Measurements from ENCODE around the gene DIS3L2. TPM values are rescaled to one million over a fixed set of nuclear protein-coding genes. Genes with fewer than 3 reads are reported as not detected.

Gene DIS3L2
- total and polyA plus RNA-seq, 4 donors: 10.6 to 40.0 (median 21.8) TPM

GRCh38 chr2:232132181-232132580, 170.7 kb downstream of the DIS3L2 start:
- intact Hi-C loops (cut with DNase I): no loop called here
- Histone ChIP-seq H3K4me1 (ENCODE audit: control insufficient read depth in 1 of 2, insufficient read depth in 2 of 2, low read length in 2 of 2) (peaks cover 0 to 6% of the 10 kb centered on the region in 2 donors), H3K4me3 (ENCODE audit: low read length in 2 of 2) (no peak overlapping the region), H3K27me3 (ENCODE audit: control insufficient read depth in 1 of 2, insufficient read depth in 2 of 2, low read length in 1 of 2) (no peaks in the 10 kb centered on the region), H3K27ac (ENCODE audit: low read depth in 1 of 2, low read length in 2 of 2) (no peak overlapping the region), H3K9me3 (ENCODE audit: control insufficient read depth, low read length) (no peaks in the 10 kb centered on the region), H3K36me3 (ENCODE audit: control insufficient read depth in 1 of 2, insufficient read depth in 2 of 2, low read length in 1 of 2) (no peaks in the 10 kb centered on the region)
- WGBS, 2 donors: 93 to 95% methylated on average over 3 of the region's 3 CpGs
- DNase-seq (no peak), ATAC-seq (ENCODE audit: low FRiP score) (no peak)

GRCh38 chr2:232133078-232133477, 171.6 kb downstream of the DIS3L2 start:
- H3K27ac ChIP-seq (ENCODE audit: low read depth in 1 of 2, low read length in 2 of 2): no peak overlapping the region
- 99 to 100% methylated on average over 1 of the region's 1 CpG for WGBS, 2 donors
- intact Hi-C loops (cut with DNase I): no loop called here
- no peaks in the 10 kb centered on the region for H3K9me3 ChIP-seq (ENCODE audit: control insufficient read depth, low read length)
- H3K4me1 ChIP-seq (ENCODE audit: control insufficient read depth in 1 of 2, insufficient read depth in 2 of 2, low read length in 2 of 2): peaks cover 0 to 6% of the 10 kb centered on the region in 2 donors
- no peak for ATAC-seq (ENCODE audit: low FRiP score)
- DNase-seq: no peak
- H3K36me3 ChIP-seq (ENCODE audit: control insufficient read depth in 1 of 2, insufficient read depth in 2 of 2, low read length in 1 of 2): no peaks in the 10 kb centered on the region
- no peaks in the 10 kb centered on the region for H3K27me3 ChIP-seq (ENCODE audit: control insufficient read depth in 1 of 2, insufficient read depth in 2 of 2, low read length in 1 of 2)
- no peak overlapping the region for H3K4me3 ChIP-seq (ENCODE audit: low read length in 2 of 2)

GRCh38 chr2:232134939-232135338, 173.4 kb downstream of the DIS3L2 start:
- no peak overlapping the region for H3K27ac ChIP-seq (ENCODE audit: low read depth in 1 of 2, low read length in 2 of 2)
- intact Hi-C loops (cut with DNase I): no loop called here
- ATAC-seq (ENCODE audit: low FRiP score) (no peak), DNase-seq (no peak)
- no peaks in the 10 kb centered on the region for H3K9me3 ChIP-seq (ENCODE audit: control insufficient read depth, low read length)
- H3K4me3 ChIP-seq (ENCODE audit: low read length in 2 of 2): no peak overlapping the region
- peaks cover 0 to 3% of the 10 kb centered on the region in 2 donors for H3K4me1 ChIP-seq (ENCODE audit: control insufficient read depth in 1 of 2, insufficient read depth in 2 of 2, low read length in 2 of 2)
- 93 to 95% methylated on average over 4 of the region's 4 CpGs for WGBS, 2 donors
- H3K36me3 ChIP-seq (ENCODE audit: control insufficient read depth in 1 of 2, insufficient read depth in 2 of 2, low read length in 1 of 2): no peaks in the 10 kb centered on the region
- no peaks in the 10 kb centered on the region for H3K27me3 ChIP-seq (ENCODE audit: control insufficient read depth in 1 of 2, insufficient read depth in 2 of 2, low read length in 1 of 2)

GRCh38 chr2:232137356-232138147, 176.0 kb downstream of the DIS3L2 start:
- DNase-seq (no peak), ATAC-seq (ENCODE audit: low FRiP score) (no peak)
- H3K9me3 ChIP-seq (ENCODE audit: control insufficient read depth, low read length): no peaks in the 10 kb centered on the region
- WGBS, 2 donors: 81 to 84% methylated on average over 3 of the region's 3 CpGs
- no peaks in the 10 kb centered on the region for H3K36me3 ChIP-seq (ENCODE audit: control insufficient read depth in 1 of 2, insufficient read depth in 2 of 2, low read length in 1 of 2)
- no peak overlapping the region for H3K27ac ChIP-seq (ENCODE audit: low read depth in 1 of 2, low read length in 2 of 2)
- H3K4me3 ChIP-seq (ENCODE audit: low read length in 2 of 2): no peak overlapping the region
- H3K4me1 ChIP-seq (ENCODE audit: control insufficient read depth in 1 of 2, insufficient read depth in 2 of 2, low read length in 2 of 2): no peaks in the 10 kb centered on the region
- intact Hi-C loops (cut with DNase I): no loop called here
- H3K27me3 ChIP-seq (ENCODE audit: control insufficient read depth in 1 of 2, insufficient read depth in 2 of 2, low read length in 1 of 2): no peaks in the 10 kb centered on the region

- no peak for DNase-seq
- intact Hi-C loops (cut with DNase I): no loop called here
- 92 to 98% methylated on average over 5 of the region's 5 CpGs for WGBS, 2 donors
These were observed 176.9 kb downstream of the DIS3L2 start for GRCh38 chr2:232138441-232138840.

GRCh38 chr2:232139171-232139594, 177.7 kb downstream of the DIS3L2 start:
- no peak overlapping the region for H3K4me3 ChIP-seq (ENCODE audit: low read length in 2 of 2)
- no peaks in the 10 kb centered on the region for H3K9me3 ChIP-seq (ENCODE audit: control insufficient read depth, low read length)
- H3K27me3 ChIP-seq (ENCODE audit: control insufficient read depth in 1 of 2, insufficient read depth in 2 of 2, low read length in 1 of 2): no peaks in the 10 kb centered on the region
- no peaks in the 10 kb centered on the region for H3K4me1 ChIP-seq (ENCODE audit: control insufficient read depth in 1 of 2, insufficient read depth in 2 of 2, low read length in 2 of 2)
- intact Hi-C loops (cut with DNase I): no loop called here
- H3K27ac ChIP-seq (ENCODE audit: low read depth in 1 of 2, low read length in 2 of 2): no peak overlapping the region
- ATAC-seq (ENCODE audit: low FRiP score) (no peak), DNase-seq (no peak)
- WGBS, 2 donors: 96 to 99% methylated on average over 4 of the region's 4 CpGs
- H3K36me3 ChIP-seq (ENCODE audit: control insufficient read depth in 1 of 2, insufficient read depth in 2 of 2, low read length in 1 of 2): no peaks in the 10 kb centered on the region

More at GRCh38 chr2:232138441-232138840, 176.9 kb downstream of the DIS3L2 start:
- no peaks in the 10 kb centered on the region for H3K9me3 ChIP-seq (ENCODE audit: control insufficient read depth, low read length)
- no peak overlapping the region for H3K4me3 ChIP-seq (ENCODE audit: low read length in 2 of 2)
- no peaks in the 10 kb centered on the region for H3K36me3 ChIP-seq (ENCODE audit: control insufficient read depth in 1 of 2, insufficient read depth in 2 of 2, low read length in 1 of 2)
- no peaks in the 10 kb centered on the region for H3K27me3 ChIP-seq (ENCODE audit: control insufficient read depth in 1 of 2, insufficient read depth in 2 of 2, low read length in 1 of 2)
- H3K4me1 ChIP-seq (ENCODE audit: control insufficient read depth in 1 of 2, insufficient read depth in 2 of 2, low read length in 2 of 2): no peaks in the 10 kb centered on the region
- no peak overlapping the region for H3K27ac ChIP-seq (ENCODE audit: low read depth in 1 of 2, low read length in 2 of 2)
- ATAC-seq (ENCODE audit: low FRiP score): no peak

- no peaks in the 10 kb centered on the region for H3K27me3 ChIP-seq (ENCODE audit: control insufficient read depth in 1 of 2, insufficient read depth in 2 of 2, low read length in 1 of 2)
- no peak overlapping the region for H3K27ac ChIP-seq (ENCODE audit: low read depth in 1 of 2, low read length in 2 of 2)
- H3K36me3 ChIP-seq (ENCODE audit: control insufficient read depth in 1 of 2, insufficient read depth in 2 of 2, low read length in 1 of 2): no peaks in the 10 kb centered on the region
- H3K4me3 ChIP-seq (ENCODE audit: low read length in 2 of 2): no peak overlapping the region
- no peaks in the 10 kb centered on the region for H3K4me1 ChIP-seq (ENCODE audit: control insufficient read depth in 1 of 2, insufficient read depth in 2 of 2, low read length in 2 of 2)
- H3K9me3 ChIP-seq (ENCODE audit: control insufficient read depth, low read length): no peaks in the 10 kb centered on the region
- 93 to 100% methylated on average over 2 of the region's 2 CpGs for WGBS, 2 donors
- ATAC-seq (ENCODE audit: low FRiP score): no peak
- intact Hi-C loops (cut with DNase I): loop anchor here in 1 of 2 donors (5.0 kb wide), 1 partner anchor 213 kb away; the partner anchor contains the start of gene NPPC
- no peak for DNase-seq
These were observed 178.5 kb downstream of the DIS3L2 start for GRCh38 chr2:232139786-232140562.

GRCh38 chr2:232141591-232141990, 180.1 kb downstream of the DIS3L2 start:
- Histone ChIP-seq H3K9me3 (ENCODE audit: control insufficient read depth, low read length) (no peaks in the 10 kb centered on the region), H3K27ac (ENCODE audit: low read depth in 1 of 2, low read length in 2 of 2) (no peak overlapping the region), H3K4me3 (ENCODE audit: low read length in 2 of 2) (no peak overlapping the region), H3K4me1 (ENCODE audit: control insufficient read depth in 1 of 2, insufficient read depth in 2 of 2, low read length in 2 of 2) (no peaks in the 10 kb centered on the region), H3K36me3 (ENCODE audit: control insufficient read depth in 1 of 2, insufficient read depth in 2 of 2, low read length in 1 of 2) (no peaks in the 10 kb centered on the region), H3K27me3 (ENCODE audit: control insufficient read depth in 1 of 2, insufficient read depth in 2 of 2, low read length in 1 of 2) (no peaks in the 10 kb centered on the region)
- ATAC-seq (ENCODE audit: low FRiP score): no peak
- no peak for DNase-seq
- 95 to 98% methylated on average over 1 of the region's 1 CpG for WGBS, 2 donors
- intact Hi-C loops (cut with DNase I): loop anchor here in 1 of 2 donors (5.0 kb wide), 1 partner anchor 214 kb away; the partner anchor contains the start of gene NPPC

Data from aorta (tissue), 5 donors.